GM20431 (cell line): ENCODE results near the gene DYRK1B.

Experiments used
- in situ Hi-C: fragments of 300-500 bp; cut with MseI, MboI; formaldehyde crosslinking; loops from one replicate; pipeline ENCODE4 v1.15.0; 2020; ENCODE audit warnings: low sequenced_read_pairs; ENCODE audit not compliant: unreplicated experiment

The DYRK1B gene

DNA sequence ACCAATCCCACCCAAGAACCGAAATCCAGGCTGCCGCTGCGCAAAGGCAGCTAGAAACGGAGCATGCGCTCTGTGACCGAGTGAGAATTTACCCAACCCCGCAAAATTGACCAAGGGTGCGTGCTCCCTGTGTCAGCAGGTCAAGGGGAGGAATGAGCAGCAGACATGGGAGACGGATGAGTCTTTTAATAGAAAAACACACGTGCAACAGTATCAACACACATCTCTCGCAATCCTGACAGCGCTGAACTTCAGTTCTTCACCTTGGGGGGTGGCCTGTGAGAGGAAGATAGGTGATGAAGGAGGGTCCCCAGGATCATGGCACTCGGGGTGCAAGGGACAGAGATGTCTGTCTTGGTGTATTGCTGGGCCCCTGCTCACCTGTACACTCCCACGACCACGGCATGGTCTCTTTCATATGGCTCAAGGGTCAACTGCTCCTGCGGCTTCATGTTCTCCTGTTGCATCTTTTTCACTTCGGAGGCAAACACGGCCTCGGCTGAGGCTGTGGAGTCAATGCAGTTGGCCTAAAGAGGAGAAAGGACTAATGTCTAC lies 402 bp upstream of the DYRK1B start:
- in situ Hi-C loops: no loop called here

DNA sequence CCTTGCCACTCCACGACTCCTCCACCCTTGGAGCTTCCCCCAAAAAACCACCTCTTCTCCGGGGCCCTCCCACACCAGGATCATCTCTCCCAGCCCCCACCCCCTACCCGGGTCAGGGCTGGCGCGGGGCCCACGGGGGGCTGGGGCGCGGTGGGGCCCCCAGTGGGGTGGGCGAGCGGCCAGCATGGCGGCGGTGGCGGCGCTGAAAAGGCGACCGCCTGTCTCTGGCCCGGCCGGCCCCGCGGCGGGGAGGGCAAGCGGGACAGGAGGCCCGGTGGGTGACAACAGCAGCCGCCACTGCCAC lies 850 bp downstream of the DYRK1B start:
- in situ Hi-C loops: no loop called here

DNA sequence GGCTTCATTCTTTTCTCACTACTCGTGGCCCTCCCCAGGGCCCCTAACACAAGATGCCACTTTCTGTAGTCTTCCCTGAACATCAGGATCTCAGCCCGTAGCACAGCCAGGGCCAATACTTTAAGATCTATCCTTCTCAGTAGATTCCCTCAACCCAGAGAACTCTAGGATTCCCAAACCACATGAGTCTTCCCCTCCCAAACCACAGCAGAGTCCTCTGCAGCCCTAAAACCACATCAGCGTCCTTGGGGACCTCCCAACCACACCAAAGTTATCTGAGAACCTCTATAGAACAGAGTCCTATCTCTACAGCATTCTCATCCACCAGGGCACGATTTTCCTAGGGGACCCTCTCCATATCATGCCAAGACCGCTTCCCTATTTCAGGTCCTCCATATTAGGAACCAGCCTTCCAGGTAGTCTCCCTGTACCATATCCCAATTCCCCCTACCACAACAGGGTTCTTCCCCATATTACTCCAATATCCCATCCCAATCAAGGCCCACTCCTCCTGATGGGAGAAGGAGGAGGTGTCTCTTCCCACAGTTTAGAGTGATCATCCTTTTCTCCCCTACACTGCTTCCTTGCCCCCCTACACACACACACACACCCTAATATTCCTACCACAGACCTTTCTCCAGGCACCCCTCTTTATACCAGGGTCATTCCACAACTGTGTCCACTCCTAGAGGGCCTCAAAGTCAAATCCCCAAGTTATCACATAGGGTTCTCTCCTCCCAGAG lies 1.4 kb downstream of the DYRK1B start:
- in situ Hi-C loops: no loop called here

DNA sequence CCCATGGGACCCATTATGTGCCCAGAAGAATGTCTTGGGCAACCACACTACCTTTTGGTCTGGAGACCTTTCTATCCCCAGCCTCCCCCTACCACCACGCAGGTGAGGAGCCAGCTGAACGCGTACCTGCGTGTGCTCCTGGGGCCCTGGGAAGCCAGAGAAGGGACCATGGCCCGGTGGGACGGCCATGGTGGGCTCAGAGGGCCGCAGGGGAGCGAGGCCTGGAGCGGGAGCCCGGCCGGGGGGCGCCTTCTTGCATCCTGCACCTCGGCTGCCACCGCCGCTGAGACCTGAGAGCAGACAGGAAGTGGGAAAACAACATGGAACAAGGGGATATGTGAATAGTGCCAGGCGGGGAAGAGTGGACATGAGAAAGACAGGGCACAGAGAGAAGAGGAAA lies 2.3 kb downstream of the DYRK1B start:
- in situ Hi-C loops: no loop called here

DNA sequence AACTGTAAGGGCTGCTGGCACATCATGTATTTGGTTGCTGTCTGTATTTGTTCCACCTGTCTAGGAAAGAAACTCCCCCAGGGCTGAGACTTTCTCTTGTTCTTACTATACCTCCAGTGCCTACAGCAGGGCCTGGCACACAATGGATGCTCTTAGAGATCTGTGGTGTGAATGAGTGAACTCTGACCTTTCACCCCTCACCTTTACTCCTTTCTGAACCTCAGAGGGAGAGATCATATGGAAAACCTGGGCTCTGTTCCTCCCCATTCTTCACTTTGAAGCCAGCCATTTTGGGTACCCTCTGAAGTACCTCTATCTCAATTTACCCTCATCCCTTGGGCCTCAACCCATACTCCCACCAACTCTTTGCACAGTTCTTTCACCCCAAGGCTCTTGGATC lies 3.1 kb downstream of the DYRK1B start:
- in situ Hi-C loops: no loop called here

DNA sequence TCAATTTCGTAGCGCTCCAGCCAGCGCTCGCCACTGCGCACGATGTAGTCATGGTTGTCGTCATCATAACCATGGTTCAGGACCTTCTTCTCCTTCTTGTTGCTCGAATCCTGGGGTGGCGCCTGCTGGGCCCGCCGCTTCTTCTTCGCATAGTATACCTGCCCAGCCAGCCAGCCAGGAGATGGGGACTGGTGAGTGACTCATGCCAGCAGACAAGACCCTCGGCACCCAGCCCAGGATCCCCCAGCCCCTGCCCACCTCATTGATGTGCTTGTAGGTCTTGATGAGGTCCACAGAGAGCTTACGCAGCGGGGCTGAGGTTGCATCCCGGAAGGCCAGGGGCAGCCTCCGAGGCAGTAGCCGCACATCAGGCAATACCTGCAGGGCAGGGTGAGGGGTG lies 3.6 kb downstream of the DYRK1B start:
- in situ Hi-C loops: no loop called here

DNA sequence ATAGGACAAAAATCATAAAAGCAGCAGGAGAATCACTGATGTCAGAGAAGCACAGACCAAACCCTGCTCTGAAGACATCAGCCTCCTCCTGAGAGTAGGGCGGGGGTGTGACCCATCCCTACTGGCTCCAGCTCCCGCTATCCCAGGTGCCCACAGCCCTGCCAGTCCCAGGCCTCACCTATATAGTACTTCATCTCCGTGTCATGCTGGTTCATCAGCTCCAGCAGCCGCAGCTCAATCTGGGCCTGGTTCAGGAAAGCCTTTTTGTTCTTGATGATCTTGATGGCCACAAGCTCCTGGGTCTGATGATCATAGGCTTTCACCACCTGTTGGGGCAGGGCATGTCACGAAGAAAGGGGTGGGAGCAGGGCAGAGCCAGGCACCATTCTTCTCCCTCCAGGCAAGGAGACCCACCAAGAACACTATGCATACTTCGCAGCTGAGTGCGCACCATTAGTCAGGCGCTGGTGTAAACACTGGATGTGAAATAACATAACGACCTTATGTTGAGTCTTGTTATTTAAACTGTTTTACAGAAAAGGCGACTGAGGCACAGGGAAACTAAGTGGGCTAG lies 4.2 kb downstream of the DYRK1B start:
- in situ Hi-C loops: no loop called here

DNA sequence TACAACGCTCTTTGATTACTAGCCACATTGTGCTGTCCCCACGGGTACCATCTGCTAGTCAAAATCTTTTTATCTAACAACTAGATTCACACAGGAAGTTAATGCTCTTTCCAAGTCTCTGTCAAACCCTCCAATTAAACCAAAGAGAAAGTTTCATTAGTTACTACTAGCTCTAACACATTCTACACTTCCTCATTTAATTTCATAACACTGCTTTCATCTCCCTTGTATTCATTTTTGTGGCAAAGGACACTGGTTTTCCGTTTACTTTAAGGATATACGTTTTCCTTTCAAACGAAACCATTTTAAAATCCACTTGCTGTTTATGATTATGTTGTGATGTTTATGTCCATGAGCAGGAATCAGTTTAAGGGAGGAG lies 5.3 kb downstream of the DYRK1B start:
- in situ Hi-C loops: no loop called here

DNA sequence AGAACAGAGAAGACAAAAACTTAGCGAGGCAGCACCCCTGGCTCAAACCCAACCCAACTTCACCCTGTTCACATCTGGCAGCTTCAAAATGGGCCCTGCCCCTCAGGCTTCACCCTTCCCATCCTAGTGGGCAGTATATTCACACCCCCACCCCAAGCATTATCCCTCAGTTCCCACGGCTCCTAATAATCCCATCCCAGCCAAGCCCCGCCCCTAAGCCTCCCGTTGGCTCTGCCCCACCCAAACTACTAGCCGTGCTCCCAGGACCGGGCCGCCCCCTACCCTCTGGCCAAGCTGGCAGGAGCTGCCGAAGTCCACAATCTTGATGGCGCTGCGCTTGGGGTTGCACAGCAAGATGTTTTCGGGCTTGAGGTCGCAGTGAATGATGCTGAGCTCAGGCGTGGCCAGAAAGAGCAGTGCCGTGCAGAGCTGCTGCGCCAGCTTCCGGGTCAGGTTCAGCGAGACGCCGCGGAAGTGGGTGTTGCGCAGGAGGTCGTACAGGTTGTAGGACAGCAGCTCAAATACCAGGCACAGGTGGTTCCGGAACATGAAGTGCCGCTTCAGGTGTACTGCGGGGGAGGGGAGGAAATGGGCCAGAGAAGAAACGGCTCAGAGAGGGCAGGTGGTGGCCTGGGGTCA lies 5.8 kb downstream of the DYRK1B start:
- in situ Hi-C loops: no loop called here

DNA sequence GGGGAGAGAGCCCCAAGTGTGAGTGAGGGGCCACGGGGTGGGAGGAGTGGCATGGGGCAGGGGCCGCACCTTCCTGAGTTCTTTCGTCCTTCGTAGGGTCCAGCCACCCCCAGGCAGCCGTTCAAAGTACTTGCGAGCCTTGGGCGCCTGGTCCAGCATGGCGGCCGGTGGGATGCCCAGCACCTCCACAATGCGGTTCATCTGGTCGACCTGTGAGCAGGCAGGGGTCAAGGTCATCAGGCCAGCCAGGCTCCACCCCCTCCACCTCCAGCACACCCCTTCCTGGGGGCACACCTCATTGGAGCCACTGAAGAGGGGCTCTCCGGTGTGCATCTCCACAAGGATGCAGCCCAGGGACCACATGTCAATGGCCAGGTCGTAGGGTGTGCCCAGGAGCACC lies 6.7 kb downstream of the DYRK1B start:
- in situ Hi-C loops: no loop called here

DNA sequence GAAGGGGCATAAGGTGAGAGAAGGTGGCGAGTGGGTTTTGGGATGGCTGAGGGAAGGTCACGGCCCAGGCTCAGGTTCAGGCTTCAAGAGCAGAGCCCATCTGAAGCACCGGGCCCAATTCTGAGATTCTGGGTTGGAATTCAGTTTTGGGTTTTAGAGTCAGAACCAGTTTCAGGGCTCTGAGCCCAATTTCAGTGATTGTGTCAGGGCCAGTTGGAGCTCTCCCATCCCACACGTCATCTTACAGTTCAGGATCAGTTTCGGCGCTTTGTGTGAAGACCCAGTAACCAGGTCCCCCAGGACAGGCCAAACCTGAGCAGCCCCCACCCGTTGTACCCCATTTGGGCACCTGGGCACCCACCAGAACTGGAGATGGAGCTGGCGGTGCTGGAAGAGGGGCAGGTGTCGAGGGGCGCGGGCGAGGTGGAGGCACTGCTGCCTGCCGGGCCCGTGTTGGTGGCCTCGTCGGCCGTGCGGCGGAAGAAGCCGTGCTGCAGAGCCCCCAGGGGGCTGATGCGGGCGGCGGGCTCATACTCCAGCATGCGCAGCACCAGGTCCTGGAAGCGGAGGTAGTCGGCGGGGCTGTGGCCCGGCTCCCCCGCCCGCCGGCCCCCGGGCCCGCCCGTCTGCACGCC lies 7.5 kb downstream of the DYRK1B start:
- in situ Hi-C loops: no loop called here

DNA sequence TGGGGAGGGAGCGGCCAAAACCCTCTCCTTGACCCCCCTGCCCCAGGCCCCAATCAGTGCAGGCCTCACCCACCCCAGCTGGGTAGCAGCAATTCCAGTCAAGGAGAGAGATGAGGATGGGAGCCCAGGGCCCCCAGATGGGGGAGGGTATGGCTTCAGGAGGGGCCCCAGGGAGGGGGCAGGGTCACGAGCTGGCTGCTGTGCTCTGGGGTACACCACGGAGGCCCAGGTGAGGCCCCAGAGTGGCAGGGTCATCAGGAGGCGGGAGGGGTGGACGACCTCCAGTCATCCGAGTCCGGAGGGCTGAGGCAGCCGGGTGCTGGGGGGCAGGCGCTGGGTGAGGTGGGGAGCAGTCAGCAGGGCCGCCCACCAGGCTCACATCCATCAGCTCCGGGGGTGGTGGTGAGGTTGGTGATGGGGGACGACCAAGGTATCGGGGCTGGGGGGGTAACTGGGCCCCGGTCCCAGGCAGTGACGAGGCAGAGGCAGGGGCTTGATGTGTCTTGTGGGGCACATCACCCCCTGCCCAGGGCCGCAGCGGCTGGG lies 8.4 kb downstream of the DYRK1B start:
- in situ Hi-C loops: no loop called here

DNA sequence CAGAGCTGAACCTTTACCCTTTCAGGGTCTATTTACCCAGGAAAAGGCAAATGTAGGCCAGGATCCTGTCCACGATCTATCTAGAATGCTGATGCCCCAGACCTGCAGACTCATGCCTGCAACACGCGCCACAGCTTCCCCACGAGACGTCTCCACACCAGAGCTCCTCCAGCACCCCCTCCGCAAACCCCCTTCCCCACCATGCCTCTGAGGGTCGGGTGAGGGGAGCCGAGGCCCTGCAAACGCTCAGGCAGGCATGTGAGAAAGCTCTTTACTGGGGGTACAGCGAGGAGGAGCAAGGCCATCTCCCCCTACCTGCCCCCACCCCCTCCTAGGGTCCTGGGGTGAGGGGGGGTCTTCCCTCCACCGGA lies 8.9 kb downstream of the DYRK1B start:
- in situ Hi-C loops: no loop called here

DNA sequence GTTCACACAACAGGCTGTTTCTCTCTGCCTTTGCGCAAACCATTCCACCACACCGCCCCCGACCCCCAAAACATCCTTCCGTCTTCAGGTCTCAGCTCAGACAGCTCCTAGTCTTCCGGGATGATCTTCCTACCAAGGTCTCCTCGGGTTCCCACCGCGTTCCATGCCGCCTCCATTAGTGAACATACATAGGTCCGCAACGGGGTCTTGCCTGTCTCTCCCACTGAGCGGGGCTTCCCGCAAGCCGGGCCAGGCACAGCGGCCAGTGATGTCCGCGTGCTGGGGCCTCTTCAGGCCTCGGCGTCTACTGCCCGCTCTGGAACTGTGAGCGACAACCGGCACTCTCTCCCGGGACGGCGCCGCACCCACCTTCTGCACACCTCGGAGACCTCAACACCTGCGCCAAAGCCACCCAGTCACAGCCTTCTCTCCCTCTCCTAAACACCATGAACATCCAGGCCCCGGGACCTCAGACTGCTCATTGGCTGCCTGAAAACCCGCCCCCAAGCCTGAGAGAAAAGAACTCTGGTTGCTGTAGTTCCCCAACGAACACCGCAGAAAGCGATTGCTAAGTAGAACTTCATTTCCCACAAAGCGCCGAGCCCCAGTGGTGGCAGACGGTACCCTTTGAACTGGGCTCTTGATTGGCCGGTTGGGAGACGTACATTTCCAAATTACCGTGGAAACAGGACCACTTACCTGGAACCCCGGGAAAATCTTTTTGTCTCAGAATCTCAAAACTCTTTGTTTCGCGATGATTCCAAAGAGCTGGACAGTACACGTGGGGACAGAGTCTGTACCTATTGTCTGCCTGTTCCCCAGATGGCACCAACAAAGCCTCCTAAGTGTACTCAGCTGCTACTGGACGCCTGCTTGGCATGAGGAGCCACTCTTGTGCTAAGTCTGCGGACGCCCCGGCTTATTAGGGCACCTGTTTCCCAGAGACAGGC lies 9.5 kb downstream of the DYRK1B start:
- in situ Hi-C loops: no loop called here

DNA sequence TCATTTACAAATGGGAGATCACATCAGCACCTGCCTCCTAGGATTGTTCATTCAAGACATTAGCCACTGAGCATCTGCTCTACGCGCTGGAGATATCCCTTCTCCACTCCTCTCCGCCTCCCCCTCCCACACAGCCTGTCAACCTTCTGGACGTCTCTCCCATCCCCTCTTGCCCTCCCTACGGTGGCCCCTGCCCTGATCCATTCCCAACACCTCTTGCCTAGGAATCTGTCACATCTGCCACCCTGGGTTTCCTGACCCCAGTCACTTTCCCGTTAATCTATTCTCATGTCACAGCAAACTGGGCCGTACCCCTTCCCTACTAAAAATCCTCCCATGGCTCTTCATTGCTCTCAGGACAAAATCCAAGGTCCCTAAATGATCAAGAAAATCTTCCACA lies 10.3 kb downstream of the DYRK1B start:
- in situ Hi-C loops: no loop called here

DNA sequence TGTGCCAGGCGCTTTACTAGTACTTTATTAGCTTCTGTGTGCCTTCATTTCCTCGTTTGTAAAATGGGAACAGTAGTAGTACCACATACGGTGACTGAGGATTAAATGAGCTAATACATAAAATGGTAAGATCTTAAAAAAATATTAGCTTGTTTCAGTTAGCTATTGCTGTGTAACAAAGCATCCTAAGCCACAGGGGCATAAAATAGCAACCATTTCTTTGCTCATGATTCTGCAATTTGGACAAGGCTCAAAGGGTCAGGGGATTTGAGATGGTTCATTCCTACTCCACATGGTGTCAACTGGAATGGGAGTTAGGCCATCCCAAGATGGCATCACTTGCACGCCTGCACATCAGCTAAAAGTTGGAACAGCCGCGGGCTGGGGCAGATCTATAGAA lies 13.3 kb downstream of the DYRK1B start:
- in situ Hi-C loops: no loop called here

DNA sequence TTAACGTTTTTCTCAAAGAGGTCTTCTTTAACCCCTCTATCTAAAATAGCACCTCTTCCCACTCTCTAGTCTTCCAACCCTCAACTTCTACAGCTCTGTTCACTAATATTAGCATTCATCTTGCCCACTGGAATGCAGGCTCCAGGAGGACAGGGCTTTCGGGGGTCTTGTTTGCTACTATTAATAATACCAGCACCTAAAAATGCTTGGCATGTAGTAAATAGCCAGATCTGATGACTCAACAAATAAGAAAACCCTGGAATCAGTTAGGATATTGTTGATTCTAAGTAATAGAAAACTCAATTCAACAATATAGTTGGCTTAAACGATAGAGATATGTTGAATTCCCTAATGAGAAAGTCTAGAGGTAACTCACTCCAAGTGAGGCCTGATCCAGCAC lies 14.2 kb downstream of the DYRK1B start:
- in situ Hi-C loops: no loop called here

DNA sequence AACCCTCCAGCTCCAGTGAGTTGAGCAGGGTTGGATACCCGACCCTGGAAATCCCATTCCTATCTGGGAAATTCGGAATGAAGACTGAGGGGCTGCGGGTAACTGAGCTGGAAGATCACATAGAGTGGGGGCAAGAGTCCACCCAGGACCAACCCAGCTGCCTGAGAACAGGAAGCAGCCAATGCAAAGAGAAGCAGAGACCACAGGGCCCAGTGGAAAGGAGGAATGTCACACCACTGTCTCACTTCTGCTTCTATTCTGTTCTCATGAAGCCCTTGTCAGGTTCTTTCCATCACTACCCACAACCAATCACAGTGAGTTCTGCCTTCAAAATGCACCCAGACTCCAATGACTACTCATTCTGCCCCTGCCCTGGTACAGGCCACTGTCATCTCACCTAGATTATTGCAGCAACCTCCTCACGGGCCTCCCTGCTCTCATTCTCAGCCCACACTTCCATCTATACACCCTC lies 15.3 kb downstream of the DYRK1B start:
- in situ Hi-C loops: no loop called here

DNA sequence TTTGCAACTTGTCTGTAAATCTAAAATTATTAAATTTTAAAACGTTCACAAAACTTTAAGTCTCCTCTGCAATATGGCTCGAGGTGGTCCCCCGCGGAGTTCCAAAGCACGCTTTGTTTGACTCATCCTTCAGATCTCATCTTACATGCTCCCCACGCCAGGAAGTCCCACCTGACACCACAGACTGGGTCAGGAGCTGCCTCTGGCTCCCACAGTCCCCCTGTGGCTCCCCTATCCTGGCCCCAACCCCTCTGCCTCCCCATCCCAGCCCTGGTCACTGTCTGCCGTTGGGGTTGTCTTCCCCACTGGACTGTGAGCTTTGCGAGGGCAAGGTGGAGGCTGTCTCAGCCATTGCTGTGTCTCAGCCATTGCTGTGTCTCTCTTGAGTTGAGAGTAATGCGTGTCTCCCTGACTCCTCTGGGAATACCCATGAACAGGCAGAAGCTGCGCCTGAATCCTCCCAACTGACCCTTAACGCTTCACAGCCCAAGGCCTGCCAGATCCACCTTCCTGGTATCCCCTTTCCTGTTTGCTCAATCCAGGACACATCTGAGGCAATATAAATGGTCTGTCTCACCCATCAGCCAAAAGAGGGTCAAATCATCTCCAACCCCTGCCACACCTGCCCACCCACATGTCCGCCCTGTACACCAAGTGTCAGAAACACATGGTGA lies 15.9 kb downstream of the DYRK1B start:
- in situ Hi-C loops: no loop called here
